Neural crest cell (in vitro differentiated cells): ENCODE measurements around the gene NEK11. TPM values are rescaled to one million over a fixed set of nuclear protein-coding genes. Genes with fewer than 3 reads are reported as not detected.
"Not testable (repeated sequence)": the region's sequence is repeated elsewhere in the genome, so short reads cannot be mapped to it uniquely, and the experiment has no call there.

Source experiments
- DNase-seq: peaks from one replicate; pipeline ENCODE4 v3.0.0; 2021; ENCODE audit warnings: low read depth, mixed read lengths, low spot score
- H3K27ac Mint-ChIP-seq: one replicate; pipeline ENCODE4 v1.8.0; 2021; ENCODE audit warnings: mild to moderate bottlenecking, mixed read lengths; ENCODE audit not compliant: unreplicated experiment
- H3K27me3 Mint-ChIP-seq: 2 replicates; pipeline ENCODE4 v1.8.0; 2021; ENCODE audit warnings: low read depth, mild to moderate bottlenecking, mixed read lengths
- H3K36me3 Mint-ChIP-seq: 2 replicates; pipeline ENCODE4 v1.8.0; 2021; ENCODE audit warnings: low read depth, mild to moderate bottlenecking, mixed read lengths
- H3K4me1 Mint-ChIP-seq: 2 replicates; pipeline ENCODE4 v1.8.0; 2021; ENCODE audit warnings: mixed read lengths
- H3K4me3 Mint-ChIP-seq: one replicate; pipeline ENCODE4 v1.8.0; 2021; ENCODE audit warnings: mild to moderate bottlenecking, mixed read lengths
- H3K9me3 Mint-ChIP-seq: 2 replicates; pipeline ENCODE4 v1.8.0; 2021; ENCODE audit warnings: mixed read lengths
- total RNA-seq: library from RNA; stranded (reverse); gene quantifications from 2 replicates; pipeline ENCODE4 v1.2.1, GENCODE V29; 2021
- TF ChIP-seq, protein P1 (sequence below): fragments of 200-600 bp; sonication (generic); conservative IDR thresholded peaks from 2 replicates; pipeline ENCODE4 v1.5.0; 2021; ENCODE audit warnings: antibody characterized with exemption, mild to moderate bottlenecking

NEK11 gene
- total RNA-seq, 1 donor from 2014 or later, result 4.9 TPM

DNA sequence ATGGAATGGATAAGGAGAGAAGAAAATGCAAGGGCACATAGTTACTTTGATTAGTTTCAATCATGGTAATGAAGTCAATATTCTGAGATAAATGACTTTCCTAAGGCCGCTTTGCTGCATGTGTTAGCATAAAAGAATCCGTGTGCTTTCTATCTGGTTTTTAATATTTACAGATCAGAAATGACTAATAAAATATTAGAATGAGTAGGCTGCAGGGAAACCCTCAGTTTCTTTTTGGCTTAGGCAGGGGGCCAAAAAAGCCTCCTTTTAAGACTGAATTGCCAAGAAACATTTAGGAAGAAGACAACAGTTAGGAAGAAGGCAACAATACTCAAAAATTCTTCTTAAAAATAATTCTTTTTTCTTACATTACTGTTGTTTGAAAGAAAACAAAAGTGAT, 11.6 kb downstream of the NEK11 start:
- TF ChIP-seq, protein P1, sequence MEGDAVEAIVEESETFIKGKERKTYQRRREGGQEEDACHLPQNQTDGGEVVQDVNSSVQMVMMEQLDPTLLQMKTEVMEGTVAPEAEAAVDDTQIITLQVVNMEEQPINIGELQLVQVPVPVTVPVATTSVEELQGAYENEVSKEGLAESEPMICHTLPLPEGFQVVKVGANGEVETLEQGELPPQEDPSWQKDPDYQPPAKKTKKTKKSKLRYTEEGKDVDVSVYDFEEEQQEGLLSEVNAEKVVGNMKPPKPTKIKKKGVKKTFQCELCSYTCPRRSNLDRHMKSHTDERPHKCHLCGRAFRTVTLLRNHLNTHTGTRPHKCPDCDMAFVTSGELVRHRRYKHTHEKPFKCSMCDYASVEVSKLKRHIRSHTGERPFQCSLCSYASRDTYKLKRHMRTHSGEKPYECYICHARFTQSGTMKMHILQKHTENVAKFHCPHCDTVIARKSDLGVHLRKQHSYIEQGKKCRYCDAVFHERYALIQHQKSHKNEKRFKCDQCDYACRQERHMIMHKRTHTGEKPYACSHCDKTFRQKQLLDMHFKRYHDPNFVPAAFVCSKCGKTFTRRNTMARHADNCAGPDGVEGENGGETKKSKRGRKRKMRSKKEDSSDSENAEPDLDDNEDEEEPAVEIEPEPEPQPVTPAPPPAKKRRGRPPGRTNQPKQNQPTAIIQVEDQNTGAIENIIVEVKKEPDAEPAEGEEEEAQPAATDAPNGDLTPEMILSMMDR, result no peak
- DNase-seq, result no peak
- no peak overlapping the region for H3K4me3 Mint-ChIP-seq
- H3K36me3 Mint-ChIP-seq, result peaks cover 10% of the 10 kb centered on the region
- H3K4me1 Mint-ChIP-seq, result no peaks in the 10 kb centered on the region
- H3K27ac Mint-ChIP-seq, result no peak overlapping the region
- H3K9me3 Mint-ChIP-seq, result peaks cover 3% of the 10 kb centered on the region
- no peaks in the 10 kb centered on the region for H3K27me3 Mint-ChIP-seq

DNA sequence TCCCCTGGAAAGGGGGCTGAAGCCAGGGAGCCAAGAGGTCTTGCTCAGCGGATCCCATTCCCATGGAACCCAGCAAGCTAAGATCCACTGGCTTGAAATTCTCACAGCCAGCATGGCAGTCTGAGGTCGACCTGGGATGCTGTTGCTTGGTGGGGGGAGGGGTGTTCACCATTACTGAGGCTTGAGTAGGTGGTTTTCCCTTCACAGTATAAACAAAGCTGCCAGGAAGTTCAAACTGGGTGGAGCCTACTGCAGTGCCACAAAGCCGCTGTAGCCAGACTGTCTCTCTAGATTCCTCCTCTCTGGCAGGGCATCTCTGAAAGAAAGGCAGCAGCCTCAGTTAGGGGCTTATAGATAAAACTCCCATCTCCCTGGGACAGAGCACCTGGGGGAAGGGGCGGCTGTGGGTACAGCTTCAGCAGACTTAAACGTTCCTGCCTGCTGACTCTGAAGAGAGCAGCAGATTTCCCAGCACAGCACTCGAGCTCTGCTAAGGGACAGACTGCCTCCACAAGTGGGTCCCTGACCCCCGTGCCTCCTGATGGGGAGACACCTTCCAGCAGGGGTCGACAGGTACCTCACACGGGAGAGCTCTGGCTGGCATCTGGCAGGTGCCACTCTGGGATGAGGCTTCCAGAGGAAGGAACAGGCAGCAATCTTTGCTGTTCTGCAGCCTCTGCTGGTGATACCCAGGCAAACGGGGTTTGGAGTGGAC, 15.8 kb downstream of the NEK11 start:
- peaks cover 16% of the 10 kb centered on the region for H3K36me3 Mint-ChIP-seq
- not testable (repeated sequence) for H3K4me1 Mint-ChIP-seq, H3K4me3 Mint-ChIP-seq, H3K27ac Mint-ChIP-seq, DNase-seq, H3K27me3 Mint-ChIP-seq
- peaks cover 11% of the 10 kb centered on the region for H3K9me3 Mint-ChIP-seq

DNA sequence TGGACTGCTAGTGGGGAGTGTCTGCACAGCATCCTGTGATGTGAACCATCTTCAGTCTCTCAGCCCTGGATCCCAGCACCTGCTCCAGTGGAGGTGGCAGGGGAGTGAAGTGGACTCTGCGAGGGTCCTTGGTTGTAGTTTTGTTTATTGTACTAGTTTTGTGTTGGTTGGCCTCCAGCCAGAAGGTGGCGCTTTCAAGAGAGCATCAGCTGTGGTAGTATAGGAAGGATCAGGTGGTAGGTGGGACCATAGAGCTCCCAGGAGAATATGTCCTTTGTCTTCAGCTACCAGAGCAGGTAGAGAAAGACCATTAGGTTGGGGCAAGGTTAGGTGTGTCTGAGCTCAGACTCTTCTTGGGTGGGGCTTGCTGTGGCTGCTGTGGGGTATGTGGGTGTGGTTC, 20.9 kb downstream of the NEK11 start:
- no peak overlapping the region for H3K4me3 Mint-ChIP-seq
- TF ChIP-seq, protein P1, result no peak
- DNase-seq, result no peak
- H3K27me3 Mint-ChIP-seq, result no peaks in the 10 kb centered on the region
- H3K36me3 Mint-ChIP-seq, result peaks cover 15% of the 10 kb centered on the region
- peaks cover 10% of the 10 kb centered on the region for H3K4me1 Mint-ChIP-seq
- H3K9me3 Mint-ChIP-seq, result peaks cover 8% of the 10 kb centered on the region
- H3K27ac Mint-ChIP-seq, result no peak overlapping the region

DNA sequence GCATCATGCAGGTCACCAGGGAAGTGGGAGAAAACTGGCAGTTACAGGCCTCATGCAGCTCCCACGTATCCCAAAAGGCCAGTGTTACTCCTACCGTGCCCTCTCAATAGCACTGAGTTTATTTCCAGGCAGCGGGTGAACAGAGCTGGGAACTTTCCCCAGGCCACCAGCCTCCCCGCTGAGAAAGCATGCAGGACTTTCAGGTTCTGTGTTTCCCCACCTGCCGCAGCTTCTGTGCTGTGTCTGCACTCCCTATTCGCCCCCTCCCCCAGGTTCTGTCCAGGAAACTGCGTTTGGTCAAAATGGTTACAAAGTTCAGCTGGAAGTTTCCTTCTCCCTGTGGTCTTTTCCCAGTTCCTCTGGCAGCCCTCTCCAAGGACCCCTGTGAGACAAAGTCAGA, 21.4 kb downstream of the NEK11 start:
- H3K36me3 Mint-ChIP-seq, result peaks cover 15% of the 10 kb centered on the region
- H3K4me1 Mint-ChIP-seq, result peaks cover 10% of the 10 kb centered on the region
- TF ChIP-seq, protein P1, result no peak
- no peak for DNase-seq
- peaks cover 8% of the 10 kb centered on the region for H3K9me3 Mint-ChIP-seq
- no peak overlapping the region for H3K27ac Mint-ChIP-seq
- no peaks in the 10 kb centered on the region for H3K27me3 Mint-ChIP-seq
- no peak overlapping the region for H3K4me3 Mint-ChIP-seq

DNA sequence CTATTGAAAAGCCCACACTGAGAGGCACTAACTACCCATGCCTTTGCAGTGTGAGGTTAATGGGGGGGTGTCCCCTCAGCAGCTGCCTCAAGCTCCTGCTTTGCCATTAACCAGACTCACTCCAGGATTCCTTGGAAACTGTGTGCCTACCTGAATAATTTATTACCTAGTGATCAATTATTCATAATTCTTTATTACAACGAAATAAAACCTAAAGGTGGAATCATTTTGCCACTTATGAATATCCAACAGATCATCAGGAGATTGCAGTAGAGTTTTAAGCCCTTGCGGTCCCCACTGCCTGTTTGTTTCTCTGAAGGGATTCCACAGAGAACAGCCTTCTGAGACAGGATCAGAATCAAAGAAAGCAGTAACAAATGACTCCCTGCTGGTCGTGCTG, 23.3 kb downstream of the NEK11 start:
- DNase-seq, result no peak
- Mint-ChIP-seq H3K27ac (no peak overlapping the region), H3K27me3 (no peaks in the 10 kb centered on the region), H3K4me3 (no peak overlapping the region), H3K9me3 (peaks cover 3% of the 10 kb centered on the region), H3K36me3 (peaks cover 9% of the 10 kb centered on the region), H3K4me1 (peaks cover 10% of the 10 kb centered on the region)
- TF ChIP-seq, protein P1, result no peak

DNA sequence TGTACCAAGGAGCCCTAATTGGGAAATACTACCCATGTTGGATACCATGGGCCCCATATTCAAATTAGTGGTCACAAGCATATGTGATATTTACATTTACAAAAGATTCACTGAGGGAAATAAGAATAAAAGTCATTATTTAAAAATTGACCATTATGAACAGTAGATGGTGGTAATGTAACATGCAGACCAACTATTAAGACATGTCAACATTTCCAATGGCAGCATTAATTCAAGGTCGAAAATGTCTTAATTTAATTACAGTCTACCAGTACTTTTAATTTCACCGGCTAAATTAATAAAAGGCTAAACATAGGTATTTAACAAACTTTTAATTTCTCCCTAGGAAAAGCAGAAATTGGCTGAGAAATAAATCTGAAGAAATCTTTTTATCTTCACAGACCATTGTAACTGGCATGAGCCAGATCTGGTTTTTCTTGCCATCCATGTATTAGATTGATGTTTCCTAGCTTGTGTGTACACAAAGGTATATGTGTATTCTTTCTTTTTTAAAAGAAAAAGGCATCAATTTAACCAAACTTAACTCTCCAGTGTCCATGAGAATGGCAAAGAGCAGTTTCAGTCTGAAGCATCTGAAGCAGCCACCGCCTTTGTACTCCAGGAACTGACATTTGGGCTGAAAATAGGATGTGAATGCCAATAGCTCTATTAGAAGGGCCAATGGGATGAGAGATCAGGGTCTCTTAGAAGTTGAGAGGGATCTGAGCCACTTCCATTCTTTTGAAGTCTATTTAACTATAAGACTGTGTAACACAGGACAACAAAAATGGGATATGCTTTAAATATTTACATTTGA, 26.6 kb downstream of the NEK11 start:
- TF ChIP-seq, protein P1, result peak; percentile 51
- no peaks in the 10 kb centered on the region for H3K27me3 Mint-ChIP-seq
- H3K9me3 Mint-ChIP-seq, result no peaks in the 10 kb centered on the region
- no peak overlapping the region for H3K4me3 Mint-ChIP-seq
- no peak overlapping the region for H3K27ac Mint-ChIP-seq
- peaks cover 10% of the 10 kb centered on the region for H3K4me1 Mint-ChIP-seq
- no peak for DNase-seq
- peaks cover 4% of the 10 kb centered on the region for H3K36me3 Mint-ChIP-seq
